Adipocyte (in vitro differentiated cells): ENCODE data around the gene ABCC3.
"Not testable (repeated sequence)": the region's sequence is repeated elsewhere in the genome, so short reads cannot be mapped to it uniquely, and the experiment has no call there.

Experiments used
- DNase-seq: peaks from one replicate; pipeline ENCODE4 v3.0.0-alpha.2; 2015; ENCODE audit warnings: low read depth
- H3K27me3 ChIP-seq: replicated peaks from 2 replicates; pipeline ENCODE4 v1.7.0; 2013; ENCODE audit warnings: mild to moderate bottlenecking, low read length, moderate library complexity; ENCODE audit not compliant: control insufficient read depth, insufficient read depth
- H3K36me3 ChIP-seq: 2 replicates; pipeline ENCODE4 v1.7.0; 2013; ENCODE audit warnings: low read length, mild to moderate bottlenecking, moderate library complexity; ENCODE audit not compliant: control insufficient read depth, insufficient read depth, severe bottlenecking
- H3K4me1 ChIP-seq: 2 replicates; pipeline ENCODE4 v1.7.0; 2013; ENCODE audit warnings: mild to moderate bottlenecking, low read length, moderate library complexity; ENCODE audit not compliant: control insufficient read depth, insufficient read depth
- H3K4me3 ChIP-seq: 2 replicates; pipeline ENCODE4 v1.7.0; 2013; ENCODE audit warnings: mild to moderate bottlenecking, low read length, moderate library complexity
- H3K9ac ChIP-seq: 2 replicates; pipeline ENCODE4 v1.7.0; 2013; ENCODE audit warnings: mild to moderate bottlenecking, low read length, moderate library complexity
- H3K9me3 ChIP-seq: 2 replicates; pipeline ENCODE4 v1.7.0; 2013; ENCODE audit warnings: mild to moderate bottlenecking, low read length, moderate library complexity; ENCODE audit not compliant: control insufficient read depth

The ABCC3 gene

GRCh38 chr17:50710025-50710424, 75.3 kb downstream of the ABCC3 start:
- no peaks in the 10 kb centered on the region for H3K9me3 ChIP-seq
- DNase-seq, result no peak
- peaks cover 19% of the 10 kb centered on the region for H3K4me1 ChIP-seq
- H3K27me3 ChIP-seq, result no peaks in the 10 kb centered on the region
- no peak overlapping the region for H3K4me3 ChIP-seq
- no peaks in the 10 kb centered on the region for H3K36me3 ChIP-seq
- H3K9ac ChIP-seq, result no peak overlapping the region

GRCh38 chr17:50710650-50711049, 76.0 kb downstream of the ABCC3 start:
- Histone ChIP-seq H3K4me1 (peaks cover 19% of the 10 kb centered on the region), H3K9me3 (no peaks in the 10 kb centered on the region), H3K27me3 (no peaks in the 10 kb centered on the region), H3K9ac (no peak overlapping the region), H3K4me3 (no peak overlapping the region), H3K36me3 (no peaks in the 10 kb centered on the region)
- no peak for DNase-seq

DNA sequence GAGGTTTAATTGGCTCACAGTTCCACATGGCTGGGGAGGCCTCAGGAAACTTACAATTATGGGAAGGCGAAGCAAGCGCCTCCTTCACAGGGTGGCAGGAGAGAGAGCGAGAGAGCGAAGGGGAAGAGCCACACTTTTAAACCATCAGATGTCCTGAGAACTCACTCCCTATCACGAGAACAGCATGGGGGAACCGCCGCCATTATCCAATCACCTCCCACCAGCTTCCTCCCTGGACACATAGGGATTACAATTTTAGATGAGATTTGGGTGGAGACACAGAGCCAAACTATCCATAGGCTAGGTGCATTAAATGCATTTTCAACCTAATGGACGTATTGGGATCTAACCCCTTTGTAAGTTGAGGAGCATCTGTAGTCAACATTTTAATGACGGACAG, 78.0 kb downstream of the ABCC3 start:
- no peaks in the 10 kb centered on the region for H3K9me3 ChIP-seq
- no peaks in the 10 kb centered on the region for H3K36me3 ChIP-seq
- no peak for DNase-seq
- no peak overlapping the region for H3K4me3 ChIP-seq
- H3K9ac ChIP-seq, result no peak overlapping the region
- H3K4me1 ChIP-seq, result peaks cover 16% of the 10 kb centered on the region
- no peaks in the 10 kb centered on the region for H3K27me3 ChIP-seq

DNA sequence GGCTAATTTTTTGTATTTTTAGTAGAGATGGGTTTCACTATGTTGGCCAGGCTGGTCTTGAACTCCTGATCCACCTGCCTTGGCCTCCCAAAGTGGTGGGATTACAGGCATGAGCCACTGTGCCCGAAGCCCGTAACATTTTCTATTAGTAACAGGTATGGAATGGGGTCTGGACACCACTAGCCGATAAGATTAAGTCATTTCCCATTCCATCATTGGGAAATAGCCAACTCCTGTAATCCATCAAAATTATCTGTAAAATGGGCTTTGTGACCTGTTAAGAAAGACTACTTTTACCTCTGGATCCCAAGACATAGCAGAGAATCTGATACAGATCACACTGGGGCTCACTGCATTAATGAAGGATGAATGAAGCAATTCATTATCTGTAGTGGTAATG, 80.8 kb downstream of the ABCC3 start:
- H3K36me3 ChIP-seq, result no peaks in the 10 kb centered on the region
- H3K4me3 ChIP-seq, result no peak overlapping the region
- H3K4me1 ChIP-seq, result peaks cover 4% of the 10 kb centered on the region
- no peaks in the 10 kb centered on the region for H3K27me3 ChIP-seq
- H3K9me3 ChIP-seq, result no peaks in the 10 kb centered on the region
- DNase-seq, result no peak
- H3K9ac ChIP-seq, result no peak overlapping the region

DNA sequence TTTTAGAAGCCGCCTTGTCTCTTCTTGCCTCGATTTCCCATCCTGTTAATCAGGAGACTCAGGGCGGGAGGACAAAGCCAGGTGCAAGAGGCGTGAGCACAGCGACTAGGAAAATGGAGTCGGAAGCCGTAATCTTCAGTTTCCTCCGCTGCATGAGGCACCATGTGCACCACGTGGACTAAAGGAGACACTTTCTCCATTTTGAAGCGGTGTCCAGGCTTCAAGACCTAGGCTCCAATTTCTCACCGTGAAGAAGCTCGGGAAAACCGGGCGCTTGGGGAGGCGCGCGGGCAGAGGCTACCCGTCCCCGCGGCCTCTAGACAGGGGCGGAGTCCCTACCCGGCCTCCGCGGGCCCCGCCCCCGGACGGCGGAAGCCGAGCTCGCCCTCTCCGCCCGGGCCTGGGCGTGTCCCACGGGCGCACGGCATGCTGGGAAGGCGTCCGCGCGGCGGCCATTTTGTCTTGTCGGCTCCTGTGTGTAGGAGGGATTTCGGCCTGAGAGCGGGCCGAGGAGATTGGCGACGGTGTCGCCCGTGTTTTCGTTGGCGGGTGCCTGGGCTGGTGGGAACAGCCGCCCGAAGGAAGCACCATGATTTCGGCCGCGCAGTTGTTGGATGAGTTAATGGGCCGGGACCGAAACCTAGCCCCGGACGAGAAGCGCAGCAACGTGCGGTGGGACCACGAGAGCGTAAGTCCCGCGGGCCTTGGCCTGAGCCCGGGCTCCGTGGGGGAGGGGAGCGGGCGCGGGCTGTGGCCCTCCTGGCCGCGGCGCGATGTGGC, 84.7 kb downstream of the ABCC3 start, which contains the start of gene LUC7L3:
LUC7L3 (plus strand) TSS at position 460 of the 780 bp plus-strand sequence; CDS start at position 590, 130 bp downstream.
- Histone ChIP-seq H3K27me3 (no peaks in the 10 kb centered on the region), H3K4me3 (peak within 1 kb of the TSS; percentile 99), H3K4me1 (peaks cover 31% of the 10 kb centered on the region), H3K9ac (peak within 1 kb of the TSS; percentile 99), H3K9me3 (no peaks in the 10 kb centered on the region), H3K36me3 (no peaks in the 10 kb centered on the region)
- DNase-seq, result peak; percentile 98

DNA sequence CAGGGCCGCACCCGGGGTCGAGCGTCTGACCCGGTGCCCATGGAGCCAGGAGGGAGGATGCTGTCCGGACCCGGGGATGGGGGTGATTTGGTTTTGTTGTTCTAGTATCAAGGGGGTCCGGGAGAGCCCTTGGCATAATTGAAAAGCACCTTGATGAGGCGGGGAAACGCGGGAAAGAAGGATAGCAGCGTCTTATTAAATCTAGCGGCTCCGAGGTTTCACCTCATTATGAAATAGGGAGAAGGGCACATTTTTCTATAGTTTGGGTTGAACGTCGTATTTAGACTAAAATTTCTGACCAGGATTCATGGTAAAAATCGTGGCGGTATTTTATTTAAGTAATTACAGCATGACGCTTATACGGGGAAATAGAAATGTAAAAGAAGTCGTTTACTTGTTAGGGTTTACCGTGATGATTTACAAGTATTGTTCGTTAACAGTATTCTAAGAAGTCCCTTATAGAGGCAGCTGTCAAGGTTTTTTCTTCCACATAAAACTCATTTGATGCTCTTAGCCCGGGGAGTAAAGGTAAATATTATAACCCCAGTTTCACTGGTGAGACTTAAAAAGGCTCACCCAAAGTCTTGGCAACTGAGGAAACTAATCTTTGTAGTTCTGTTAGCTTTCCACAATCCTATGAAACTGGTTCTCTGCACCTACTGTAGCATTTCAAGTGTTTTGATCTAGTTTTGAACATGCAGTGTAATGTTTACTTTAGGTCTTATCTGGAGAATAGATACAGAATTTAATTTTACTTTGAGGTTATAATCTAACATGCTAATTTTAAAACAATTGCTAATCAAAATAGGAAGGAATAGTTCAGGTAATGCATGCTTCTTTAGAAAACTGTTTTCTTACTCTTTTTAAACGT, 85.5 kb downstream of the ABCC3 start:
- DNase-seq, result no peak
- Histone ChIP-seq H3K9me3 (no peaks in the 10 kb centered on the region), H3K4me1 (peaks cover 31% of the 10 kb centered on the region), H3K36me3 (no peaks in the 10 kb centered on the region), H3K27me3 (no peaks in the 10 kb centered on the region), H3K4me3 (peak overlapping the region; percentile 99), H3K9ac (peak overlapping the region; percentile 99)

DNA sequence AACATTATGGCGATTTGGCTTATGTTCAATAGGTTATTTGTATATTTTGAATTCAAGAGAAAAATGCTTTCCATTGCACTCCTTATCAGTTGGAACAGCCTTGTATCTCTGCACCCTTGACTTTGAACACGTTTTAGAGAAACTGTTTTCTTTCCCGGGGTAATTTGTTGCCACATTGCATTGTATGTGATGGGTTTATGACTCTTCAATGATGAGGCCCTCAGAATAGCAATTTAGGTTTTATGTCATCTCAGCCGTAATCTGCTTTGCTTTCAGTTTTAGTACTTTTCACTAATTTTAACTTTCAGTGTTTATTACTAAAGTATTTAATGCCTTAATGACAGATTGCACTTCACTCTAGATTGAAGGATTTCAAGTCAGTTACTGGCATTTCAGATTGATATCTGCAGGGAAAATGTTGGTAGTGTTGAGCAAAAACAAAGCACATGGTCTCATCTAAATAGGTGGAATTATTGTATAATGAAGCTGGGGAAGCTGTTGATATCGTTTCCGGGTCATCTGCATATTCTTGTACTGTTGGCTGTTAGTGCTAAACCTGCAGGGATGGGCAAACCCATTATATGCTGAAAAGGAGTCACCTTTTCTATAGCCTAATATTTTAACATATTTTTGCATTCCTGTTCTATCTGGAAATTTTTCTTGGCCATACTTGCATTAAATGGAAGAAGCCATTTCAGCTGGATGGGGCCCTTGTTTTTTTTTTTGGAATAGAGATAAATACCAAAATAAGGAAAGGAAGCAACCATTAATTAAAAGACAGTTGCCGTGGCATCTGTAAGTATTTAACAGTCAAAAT, 86.7 kb downstream of the ABCC3 start:
- Histone ChIP-seq H3K9me3 (no peaks in the 10 kb centered on the region), H3K27me3 (no peaks in the 10 kb centered on the region), H3K9ac (peak overlapping the region; percentile 99), H3K4me3 (peak overlapping the region; percentile 99), H3K36me3 (no peaks in the 10 kb centered on the region), H3K4me1 (peaks cover 36% of the 10 kb centered on the region)
- peak; percentile 43 for DNase-seq

DNA sequence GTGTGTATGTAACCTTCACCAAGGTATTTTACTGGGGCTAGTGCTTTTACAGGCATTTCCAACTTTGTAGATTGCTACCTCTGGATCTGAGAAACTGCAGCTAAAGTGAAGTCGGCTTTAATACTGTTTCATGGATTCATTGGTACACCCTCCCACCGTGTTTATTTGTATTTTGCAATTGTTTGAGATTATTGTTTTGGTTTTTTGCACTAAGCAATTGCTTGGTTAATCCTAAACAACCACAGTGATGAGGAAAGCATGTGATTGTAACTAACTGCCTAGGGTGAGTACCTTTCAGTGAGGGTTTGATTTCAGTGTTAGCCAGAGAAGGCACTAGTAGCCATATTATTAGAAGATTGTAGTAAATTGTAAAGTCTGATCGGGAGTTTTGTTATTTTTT, 88.1 kb downstream of the ABCC3 start:
- peaks cover 44% of the 10 kb centered on the region for H3K4me1 ChIP-seq
- H3K4me3 ChIP-seq, result peak overlapping the region; percentile 99
- no peaks in the 10 kb centered on the region for H3K9me3 ChIP-seq
- H3K27me3 ChIP-seq, result no peaks in the 10 kb centered on the region
- no peaks in the 10 kb centered on the region for H3K36me3 ChIP-seq
- H3K9ac ChIP-seq, result peak overlapping the region; percentile 41
- no peak for DNase-seq

- not testable (repeated sequence) for H3K9ac ChIP-seq, H3K36me3 ChIP-seq, H3K4me3 ChIP-seq, H3K9me3 ChIP-seq, DNase-seq, H3K27me3 ChIP-seq
- peaks cover 40% of the 10 kb centered on the region for H3K4me1 ChIP-seq
These were observed 89.9 kb downstream of the ABCC3 start for GRCh38 chr17:50724622-50725021.

- H3K9ac ChIP-seq, result no peak overlapping the region
- no peak overlapping the region for H3K4me3 ChIP-seq
- no peaks in the 10 kb centered on the region for H3K9me3 ChIP-seq
- H3K27me3 ChIP-seq, result no peaks in the 10 kb centered on the region
- no peaks in the 10 kb centered on the region for H3K36me3 ChIP-seq
- peaks cover 50% of the 10 kb centered on the region for H3K4me1 ChIP-seq
- no peak for DNase-seq
These were observed 91.3 kb downstream of the ABCC3 start for GRCh38 chr17:50725769-50726655.
